Osteocyte (in vitro differentiated cells): ENCODE data around the gene GNG13. TPM values are rescaled to one million over a fixed set of nuclear protein-coding genes. Genes with fewer than 3 reads are reported as not detected.
"Not testable (repeated sequence)": the region's sequence is repeated elsewhere in the genome, so short reads cannot be mapped to it uniquely, and the experiment has no call there.

Experiments
- DNase-seq: peaks from one replicate; pipeline ENCODE4 v3.0.0; 2021; ENCODE audit warnings: mixed read lengths; ENCODE audit not compliant: unreplicated experiment; ENCODE audit errors: extremely low spot score
- H3K27ac Mint-ChIP-seq: one replicate; pipeline ENCODE4 v1.8.0; 2021; ENCODE audit warnings: mild to moderate bottlenecking, mixed read lengths; ENCODE audit not compliant: unreplicated experiment
- H3K27me3 Mint-ChIP-seq: one replicate; pipeline ENCODE4 v1.8.0; 2021; ENCODE audit warnings: mixed read lengths; ENCODE audit not compliant: unreplicated experiment
- H3K36me3 Mint-ChIP-seq: one replicate; pipeline ENCODE4 v1.8.0; 2021; ENCODE audit warnings: mixed read lengths; ENCODE audit not compliant: unreplicated experiment
- H3K4me1 Mint-ChIP-seq: one replicate; pipeline ENCODE4 v1.8.0; 2021; ENCODE audit warnings: mixed read lengths; ENCODE audit not compliant: unreplicated experiment
- H3K4me3 Mint-ChIP-seq: one replicate; pipeline ENCODE4 v1.8.0; 2021; ENCODE audit warnings: mild to moderate bottlenecking, moderate library complexity, mixed read lengths; ENCODE audit not compliant: unreplicated experiment
- H3K9me3 Mint-ChIP-seq: one replicate; pipeline ENCODE4 v1.8.0; 2021; ENCODE audit warnings: mixed read lengths; ENCODE audit not compliant: unreplicated experiment
- total RNA-seq: library from RNA; stranded (reverse); gene quantifications from 2 replicates; pipeline ENCODE4 v1.2.1, GENCODE V29; 2021
- TF ChIP-seq, protein P1 (sequence below): fragments of 200-600 bp; sonication (generic); IDR thresholded peaks from 2 replicates; pipeline ENCODE4 v1.5.0; 2021; ENCODE audit warnings: antibody characterized with exemption, mild to moderate bottlenecking, moderate library complexity

The GNG13 gene
- total RNA-seq, 1 donor from 2014 or later: not detected

- H3K9me3 Mint-ChIP-seq: peaks cover 4% of the 10 kb centered on the region
- DNase-seq: no peak
- H3K4me3 Mint-ChIP-seq: no peak overlapping the region
These were observed 44.1 kb downstream of the GNG13 start for GRCh38 chr16:756428-756827.

GRCh38 chr16:754656-755055 lies 45.9 kb downstream of the GNG13 start:
- Mint-ChIP-seq H3K9me3 (peaks cover 4% of the 10 kb centered on the region), H3K36me3 (no peaks in the 10 kb centered on the region)

More at GRCh38 chr16:756428-756827, 44.1 kb downstream of the GNG13 start:
- Mint-ChIP-seq H3K4me1 (peaks cover 2% of the 10 kb centered on the region), H3K27ac (no peak overlapping the region), H3K36me3 (no peaks in the 10 kb centered on the region), H3K27me3 (peaks cover 5% of the 10 kb centered on the region)
- TF ChIP-seq, protein P1, sequence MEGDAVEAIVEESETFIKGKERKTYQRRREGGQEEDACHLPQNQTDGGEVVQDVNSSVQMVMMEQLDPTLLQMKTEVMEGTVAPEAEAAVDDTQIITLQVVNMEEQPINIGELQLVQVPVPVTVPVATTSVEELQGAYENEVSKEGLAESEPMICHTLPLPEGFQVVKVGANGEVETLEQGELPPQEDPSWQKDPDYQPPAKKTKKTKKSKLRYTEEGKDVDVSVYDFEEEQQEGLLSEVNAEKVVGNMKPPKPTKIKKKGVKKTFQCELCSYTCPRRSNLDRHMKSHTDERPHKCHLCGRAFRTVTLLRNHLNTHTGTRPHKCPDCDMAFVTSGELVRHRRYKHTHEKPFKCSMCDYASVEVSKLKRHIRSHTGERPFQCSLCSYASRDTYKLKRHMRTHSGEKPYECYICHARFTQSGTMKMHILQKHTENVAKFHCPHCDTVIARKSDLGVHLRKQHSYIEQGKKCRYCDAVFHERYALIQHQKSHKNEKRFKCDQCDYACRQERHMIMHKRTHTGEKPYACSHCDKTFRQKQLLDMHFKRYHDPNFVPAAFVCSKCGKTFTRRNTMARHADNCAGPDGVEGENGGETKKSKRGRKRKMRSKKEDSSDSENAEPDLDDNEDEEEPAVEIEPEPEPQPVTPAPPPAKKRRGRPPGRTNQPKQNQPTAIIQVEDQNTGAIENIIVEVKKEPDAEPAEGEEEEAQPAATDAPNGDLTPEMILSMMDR: no peak

GRCh38 chr16:754121-754607 lies 46.4 kb downstream of the GNG13 start:
- not testable (repeated sequence) for H3K27me3 Mint-ChIP-seq, H3K36me3 Mint-ChIP-seq, H3K27ac Mint-ChIP-seq, H3K4me3 Mint-ChIP-seq, H3K4me1 Mint-ChIP-seq, H3K9me3 Mint-ChIP-seq, DNase-seq

More at GRCh38 chr16:754656-755055, 45.9 kb downstream of the GNG13 start:
- Mint-ChIP-seq H3K27me3 (peaks cover 8% of the 10 kb centered on the region), H3K4me3 (no peak overlapping the region), H3K27ac (no peak overlapping the region), H3K4me1 (peaks cover under 1% of the 10 kb centered on the region)
- TF ChIP-seq, protein P1: no peak
- no peak for DNase-seq

GRCh38 chr16:752007-752312 lies 48.6 kb downstream of the GNG13 start:
- peaks cover 8% of the 10 kb centered on the region for H3K27me3 Mint-ChIP-seq
- peaks cover 2% of the 10 kb centered on the region for H3K4me1 Mint-ChIP-seq
- no peak overlapping the region for H3K27ac Mint-ChIP-seq
- no peaks in the 10 kb centered on the region for H3K36me3 Mint-ChIP-seq
- no peak for DNase-seq
- H3K4me3 Mint-ChIP-seq: no peak overlapping the region
- H3K9me3 Mint-ChIP-seq: peaks cover 4% of the 10 kb centered on the region
- TF ChIP-seq, protein P1: no peak

- Mint-ChIP-seq H3K27me3 (peaks cover 8% of the 10 kb centered on the region), H3K9me3 (peaks cover 1% of the 10 kb centered on the region), H3K27ac (no peak overlapping the region), H3K4me3 (no peak overlapping the region), H3K36me3 (no peaks in the 10 kb centered on the region), H3K4me1 (peaks cover 2% of the 10 kb centered on the region)
- TF ChIP-seq, protein P1: no peak
- DNase-seq: no peak
These were observed 49.2 kb downstream of the GNG13 start for GRCh38 chr16:751152-752006.
